Right lobe of liver (tissue), 6 donors: ENCODE measurements around the gene PLBD1. TPM values are rescaled to one million over a fixed set of nuclear protein-coding genes. Genes with fewer than 3 reads are reported as not detected.

Experiments
- ATAC-seq, 4 donors: fragments of 200-7000 bp; cut with Tn5 transposase; one replicate each; pipeline ENCODE4 v1.9.1; 2020; ENCODE audit warnings: mild to moderate bottlenecking in 4 of 4, moderate library complexity in 4 of 4
- DNase-seq, 3 donors: peaks; one replicate each; pipeline ENCODE4 v3.0.0-alpha.2; 2020
- H3K27ac ChIP-seq, 3 donors: fragments of 200-600 bp; one replicate each; pipeline ENCODE4 v1.8.0; 2022
- H3K27me3 ChIP-seq, 2 donors: fragments of 200-600 bp; one replicate each; pipeline ENCODE4 v1.8.0; 2022
- H3K36me3 ChIP-seq, 4 donors: fragments of 200-600 bp; sonication (generic) in 1 of 4; one replicate each; pipeline versions ENCODE4 v1.5.1 to v1.8.0; 2017 to 2022; ENCODE audit warnings: control low read depth in 1 of 4
- H3K4me1 ChIP-seq, 4 donors: fragments of 200-600 bp; sonication (generic) in 1 of 4; one replicate each; pipeline versions ENCODE4 v1.5.1 to v1.8.0; 2017 to 2022; ENCODE audit warnings: control low read depth in 1 of 4
- H3K4me3 ChIP-seq, 3 donors: fragments of 200-600 bp; one replicate each; pipeline ENCODE4 v1.8.0; 2022
- H3K9me3 ChIP-seq, 4 donors: fragments of 200-600 bp; sonication (generic) in 1 of 4; one replicate each; pipeline versions ENCODE4 v1.5.1 to v1.8.0; 2017 to 2022; ENCODE audit warnings: control low read depth in 1 of 4
- POLR2A ChIP-seq: fragments of 450-650 bp; IDR thresholded peaks from one replicate; pipeline ENCODE4 v1.6.1; 2017; ENCODE audit warnings: antibody characterized with exemption, mild to moderate bottlenecking
- WGBS: methylation state at CpG from one replicate; pipeline ENCODE4 v1.1.6; 2018; ENCODE audit warnings: low coverage, low lambda C conversion rate; ENCODE audit not compliant: insufficient coverage; ENCODE audit errors: missing lambda C conversion rate; 5-methylcytosine and 5-hydroxymethylcytosine counted together
- intact Hi-C, 2 donors: fragments of 100-400 bp; cut with DNase I; formaldehyde crosslinking; loops; one replicate each; pipeline versions ENCODE4 v1.11.2 to v1.14.1; 2022
- total RNA-seq, 6 experiments: library from RNA; depleted of rRNA in 2 of 6; stranded (reverse); fragments of >200 nt in 2 of 6; fragmentation: NEBNext Ultra II Directional in 3 of 6; extraction: Animal tissue kit (Norgen Biotek cat#: 25700) in 3 of 6; gene quantifications; one replicate each; pipeline versions ENCODE4 v1.1.0 to v1.2.4, GENCODE V29; 2016 to 2023
- TF ChIP-seq, protein P1 (sequence below), 4 donors: fragments of 200-600 bp in 3 of 4; fragments of 450-650 bp in 1 of 4; IDR thresholded peaks; one replicate each; pipeline versions ENCODE4 v1.5.1 to v1.8.0; 2016 to 2022; ENCODE audit warnings: antibody characterized with exemption in 4 of 4, mild to moderate bottlenecking in 2 of 4
- donor health status: DM: no; HTN: yes; CAD: no.
- donor health status: DM: no; HTN: no; CAD: no.
- donor health status: DM: no; HTN: no; CAD: no.
- donor health status: DM: no; HTN: yes; CAD: no.
- donor health status: DM: no; HTN: yes; CAD: no.

Gene PLBD1
- total RNA-seq, 6 experiments from 2014 or later: 1.7 to 7.2 (median 3.5) TPM

DNA sequence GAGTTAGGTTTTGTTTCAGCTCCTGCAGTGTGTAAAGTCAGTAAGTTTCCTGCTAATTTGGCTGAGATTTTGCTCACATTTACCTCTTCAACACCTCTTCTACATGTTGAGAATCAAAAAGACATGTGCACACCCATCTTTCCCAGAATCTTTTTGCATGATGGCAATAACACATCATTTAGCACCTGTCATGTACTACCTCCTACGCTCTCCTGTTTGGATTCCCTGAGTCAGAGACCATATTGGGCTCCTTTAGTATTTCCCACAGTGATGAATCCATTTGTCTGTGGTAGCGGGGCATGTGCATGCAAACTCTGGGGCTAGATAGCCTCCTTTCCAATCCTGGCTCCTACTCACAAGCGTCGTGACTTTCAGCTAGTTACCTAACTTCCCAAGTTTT, 20.1 kb downstream of the PLBD1 start:
- Histone ChIP-seq H3K4me1 (no peaks in the 10 kb centered on the region), H3K27me3 (no peaks in the 10 kb centered on the region), H3K27ac (no peak overlapping the region), H3K36me3 (no peaks in the 10 kb centered on the region), H3K9me3 (no peaks in the 10 kb centered on the region), H3K4me3 (no peak overlapping the region)
- DNase-seq (no peak), ATAC-seq (no peak)
- intact Hi-C loops: no loop called here
- no peak for TF ChIP-seq POLR2A
- TF ChIP-seq, protein P1, sequence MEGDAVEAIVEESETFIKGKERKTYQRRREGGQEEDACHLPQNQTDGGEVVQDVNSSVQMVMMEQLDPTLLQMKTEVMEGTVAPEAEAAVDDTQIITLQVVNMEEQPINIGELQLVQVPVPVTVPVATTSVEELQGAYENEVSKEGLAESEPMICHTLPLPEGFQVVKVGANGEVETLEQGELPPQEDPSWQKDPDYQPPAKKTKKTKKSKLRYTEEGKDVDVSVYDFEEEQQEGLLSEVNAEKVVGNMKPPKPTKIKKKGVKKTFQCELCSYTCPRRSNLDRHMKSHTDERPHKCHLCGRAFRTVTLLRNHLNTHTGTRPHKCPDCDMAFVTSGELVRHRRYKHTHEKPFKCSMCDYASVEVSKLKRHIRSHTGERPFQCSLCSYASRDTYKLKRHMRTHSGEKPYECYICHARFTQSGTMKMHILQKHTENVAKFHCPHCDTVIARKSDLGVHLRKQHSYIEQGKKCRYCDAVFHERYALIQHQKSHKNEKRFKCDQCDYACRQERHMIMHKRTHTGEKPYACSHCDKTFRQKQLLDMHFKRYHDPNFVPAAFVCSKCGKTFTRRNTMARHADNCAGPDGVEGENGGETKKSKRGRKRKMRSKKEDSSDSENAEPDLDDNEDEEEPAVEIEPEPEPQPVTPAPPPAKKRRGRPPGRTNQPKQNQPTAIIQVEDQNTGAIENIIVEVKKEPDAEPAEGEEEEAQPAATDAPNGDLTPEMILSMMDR (IDR thresholded peaks at IDR 0.05): no peak
- 100% methylated on average over 4 of the region's 4 CpGs for WGBS

DNA sequence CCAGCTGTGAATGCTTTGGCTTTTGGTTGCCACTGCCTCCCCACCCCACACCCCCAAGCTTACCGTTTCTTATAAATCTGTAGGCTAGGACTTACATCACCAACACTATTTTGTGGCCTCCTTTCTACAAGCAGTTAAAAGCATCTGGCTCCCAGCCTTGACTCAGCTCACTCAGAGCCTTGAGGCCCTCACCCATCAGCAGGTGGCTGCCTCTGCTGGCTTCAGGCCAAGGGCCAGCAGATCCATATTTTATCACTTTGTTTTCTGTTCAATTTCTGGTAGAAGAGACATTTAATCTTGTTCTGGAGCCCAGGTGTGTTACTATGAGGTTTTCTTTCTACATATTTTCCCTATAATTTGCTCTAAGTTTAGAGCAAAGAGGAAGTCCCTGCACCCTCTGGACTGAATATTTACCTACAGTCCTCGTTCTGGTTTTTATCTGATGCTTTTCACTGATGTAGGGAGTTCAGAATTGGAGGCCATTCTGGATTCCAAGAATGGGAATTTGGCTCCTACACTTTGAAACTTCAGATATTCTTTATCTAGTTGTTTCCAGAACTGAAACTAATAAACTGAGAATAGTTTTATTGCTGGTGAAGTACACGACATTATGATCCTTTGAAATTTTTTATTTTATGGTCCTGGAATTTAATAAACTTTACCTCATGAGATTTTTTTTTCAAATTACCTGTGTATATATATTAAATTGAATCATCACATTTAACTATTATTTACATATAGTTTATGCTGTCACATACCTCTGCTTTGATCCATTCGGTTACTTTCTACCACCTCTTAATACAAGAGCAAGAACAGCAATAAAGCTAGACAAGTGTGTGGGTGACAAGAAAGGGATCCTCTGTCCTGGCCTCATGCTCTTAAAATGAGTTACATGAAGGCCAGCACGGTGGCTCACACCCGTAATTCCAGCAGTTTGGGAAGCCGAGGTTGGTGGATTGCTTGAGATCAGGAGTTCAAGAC, 22.2 kb downstream of the PLBD1 start:
- no peak overlapping the region for H3K4me3 ChIP-seq
- no peaks in the 10 kb centered on the region for H3K36me3 ChIP-seq
- TF ChIP-seq, protein P1 (IDR thresholded peaks at IDR 0.05): no peak
- no peak for TF ChIP-seq POLR2A
- 73% methylated on average over 7 of the region's 7 CpGs for WGBS
- H3K9me3 ChIP-seq: no peaks in the 10 kb centered on the region
- H3K27me3 ChIP-seq: no peaks in the 10 kb centered on the region
- H3K27ac ChIP-seq: no peak overlapping the region
- intact Hi-C loops: no loop called here
- ATAC-seq (no peak), DNase-seq (no peak)
- H3K4me1 ChIP-seq: no peaks in the 10 kb centered on the region

DNA sequence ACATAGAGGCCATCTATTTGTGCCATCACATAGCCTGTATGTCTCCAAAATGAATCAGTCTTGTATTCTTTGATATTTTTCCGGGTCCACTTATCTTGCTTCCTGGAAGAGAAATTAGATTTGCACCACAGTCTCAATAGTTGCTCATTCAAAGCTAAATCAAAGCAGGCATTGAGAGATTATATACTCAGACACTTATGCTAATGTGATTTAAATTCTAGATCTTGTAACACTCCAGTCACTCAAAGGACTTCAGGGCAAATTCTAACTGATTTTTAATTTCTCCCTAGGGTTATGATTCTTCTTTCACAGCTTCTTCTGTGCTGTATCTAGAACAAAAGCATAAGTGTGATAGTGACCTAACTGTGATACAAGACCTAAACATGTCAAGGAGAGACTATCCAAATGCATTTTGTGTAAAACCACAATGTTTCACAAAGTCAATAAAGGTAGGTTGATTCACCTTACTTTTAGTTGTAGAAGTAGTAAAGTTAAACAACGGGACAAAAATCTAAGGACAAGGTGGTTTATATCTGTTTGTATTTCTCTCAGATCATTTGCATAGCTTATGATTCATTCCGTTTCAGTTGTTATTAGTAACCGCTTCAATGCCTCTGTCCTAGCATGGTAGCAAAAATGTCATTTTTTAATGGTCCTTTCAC, 26.8 kb downstream of the PLBD1 start:
- intact Hi-C loops: no loop called here
- no peak for ATAC-seq
- no peaks in the 10 kb centered on the region for H3K27me3 ChIP-seq
- TF ChIP-seq POLR2A: no peak
- TF ChIP-seq, protein P1 (IDR thresholded peaks at IDR 0.05): no peak
- no peaks in the 10 kb centered on the region for H3K9me3 ChIP-seq
- no peak for DNase-seq
- WGBS: 77% methylated on average over 4 of the region's 4 CpGs
- no peaks in the 10 kb centered on the region for H3K36me3 ChIP-seq
- H3K4me1 ChIP-seq: no peaks in the 10 kb centered on the region
- no peak overlapping the region for H3K4me3 ChIP-seq
- no peak overlapping the region for H3K27ac ChIP-seq

DNA sequence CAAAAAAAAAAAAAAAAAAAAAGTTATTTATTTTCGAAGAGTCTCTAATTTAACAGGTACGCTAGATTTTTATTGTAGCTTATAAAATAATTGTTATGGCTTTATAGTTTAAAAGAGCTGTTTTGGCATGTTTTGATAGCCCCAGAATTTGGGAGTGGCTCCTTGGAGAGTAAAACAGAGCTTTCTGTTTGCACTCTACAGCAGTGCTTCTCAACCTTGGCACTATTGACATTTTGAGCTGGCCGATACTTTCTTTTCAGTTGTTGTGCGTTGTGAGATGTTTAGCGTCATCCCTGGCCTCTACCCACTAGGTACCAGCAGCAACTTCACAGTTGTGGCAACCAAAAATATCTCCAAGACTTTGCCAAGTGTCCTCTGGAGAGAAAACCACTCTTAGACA, 30.6 kb downstream of the PLBD1 start:
- intact Hi-C loops: no loop called here
- TF ChIP-seq, protein P1 (IDR thresholded peaks at IDR 0.05): no peak
- TF ChIP-seq POLR2A: no peak
- 68% methylated on average over 5 of the region's 5 CpGs for WGBS
- ATAC-seq (no peak), DNase-seq (no peak)
- no peak overlapping the region for H3K4me3 ChIP-seq
- no peaks in the 10 kb centered on the region for H3K27me3 ChIP-seq
- H3K4me1 ChIP-seq: no peaks in the 10 kb centered on the region
- no peaks in the 10 kb centered on the region for H3K9me3 ChIP-seq
- no peaks in the 10 kb centered on the region for H3K36me3 ChIP-seq
- no peak overlapping the region for H3K27ac ChIP-seq
